Lower leg skin (tissue), 4 donors: Measurements from ENCODE around the gene STK17B. TPM values are rescaled to one million over a fixed set of nuclear protein-coding genes. Genes with fewer than 3 reads are reported as not detected.
A peak's percentile ranks its signal among the peaks of the same experiment; 100 is the strongest.

Experiments
- DNase-seq, 2 donors: peaks; one replicate each; pipeline ENCODE4 v3.0.0-alpha.2; 2019; ENCODE audit warnings: low spot score in 2 of 2
- H3K4me3 ChIP-seq: fragments of 200-600 bp; sonication (generic); 2 replicates; pipeline ENCODE4 v1.5.1; 2017; ENCODE audit warnings: mild to moderate bottlenecking, low read depth; ENCODE audit not compliant: poor library complexity, severe bottlenecking
- CTCF ChIP-seq, 3 donors: fragments of 450-650 bp; IDR thresholded peaks; one replicate each; pipeline ENCODE4 v1.5.1; 2016; ENCODE audit warnings: antibody characterized with exemption in 3 of 3, mild to moderate bottlenecking in 3 of 3, moderate library complexity in 2 of 3
- POLR2A ChIP-seq, 2 donors: fragments of 450-650 bp; IDR thresholded peaks; one replicate each; pipeline ENCODE4 v1.6.1; 2016 to 2017; ENCODE audit warnings: antibody characterized with exemption in 2 of 2, mild to moderate bottlenecking in 1 of 2, moderate library complexity in 1 of 2
- WGBS, 2 donors: methylation state at CpG; one replicate each; pipeline ENCODE4 v1.1.5; 2018; 5-methylcytosine and 5-hydroxymethylcytosine counted together
- intact Hi-C: fragments of 100-400 bp; cut with DNase I; formaldehyde crosslinking; loops from one replicate; pipeline ENCODE4 v1.15.0; 2023; ENCODE audit warnings: low total_unique reads
- total RNA-seq, 4 donors: library from RNA; depleted of rRNA; stranded (reverse); fragments of >200 nt; gene quantifications; one replicate each; pipeline ENCODE4 v1.1.0, GENCODE V29; 2016

The STK17B gene
- total RNA-seq, 4 donors from 2014 or later, result 25.4 to 42.0 (median 35.5) TPM

GRCh38 chr2:196131384-196131937 is 39.9 kb downstream of the STK17B start:
- peak in 1 of 2 donors; percentile 59 for DNase-seq
- WGBS, 2 donors, result 63 to 77% methylated on average over 7 of the region's 7 CpGs
- TF ChIP-seq POLR2A (IDR thresholded peaks at IDR 0.05), result no peak
- TF ChIP-seq CTCF (IDR thresholded peaks at IDR 0.05), result no peak
- H3K4me3 ChIP-seq, result no peak overlapping the region
- intact Hi-C loops, result no loop called here

- WGBS, 2 donors, result 89 to 94% methylated on average over 7 of the region's 7 CpGs
- DNase-seq, result no peak
- TF ChIP-seq POLR2A (IDR thresholded peaks at IDR 0.05), result no peak
- TF ChIP-seq CTCF (IDR thresholded peaks at IDR 0.05), result no peak
- no peak overlapping the region for H3K4me3 ChIP-seq
- intact Hi-C loops, result no loop called here
Measured at GRCh38 chr2:196130039-196130825, 41.1 kb downstream of the STK17B start.

- 95 to 96% methylated on average over 1 of the region's 1 CpG for WGBS, 2 donors
Measured at GRCh38 chr2:196128749-196129148, 42.6 kb downstream of the STK17B start.

GRCh38 chr2:196125596-196125995 is 45.8 kb downstream of the STK17B start:
- intact Hi-C loops, result no loop called here
- DNase-seq, result no peak
- H3K4me3 ChIP-seq, result no peak overlapping the region
- WGBS, 2 donors, result 31 to 36% methylated on average over 2 of the region's 2 CpGs
- TF ChIP-seq CTCF (IDR thresholded peaks at IDR 0.05) (no peak), POLR2A (IDR thresholded peaks at IDR 0.05) (no peak)

More at GRCh38 chr2:196128749-196129148, 42.6 kb downstream of the STK17B start:
- no peak overlapping the region for H3K4me3 ChIP-seq
- intact Hi-C loops, result no loop called here
- TF ChIP-seq POLR2A (IDR thresholded peaks at IDR 0.05), result no peak
- no peak for TF ChIP-seq CTCF (IDR thresholded peaks at IDR 0.05)
- DNase-seq, result no peak

- no peak overlapping the region for H3K4me3 ChIP-seq
- intact Hi-C loops, result no loop called here
- DNase-seq, result no peak
- TF ChIP-seq POLR2A (IDR thresholded peaks at IDR 0.05) (no peak), CTCF (IDR thresholded peaks at IDR 0.05) (no peak)
- WGBS, 2 donors, result 85 to 86% methylated on average over 6 of the region's 6 CpGs
Measured at GRCh38 chr2:196123679-196124373, 47.6 kb downstream of the STK17B start.
